GM10266 (cell line): ENCODE data around the gene KCNH1.

Experiments
- DNase-seq: peaks from one replicate; pipeline ENCODE4 v3.0.0; 2012; ENCODE audit errors: extremely low spot score
- TF ChIP-seq, protein P1 (sequence below): IDR thresholded peaks from 2 replicates; pipeline ENCODE4 v1.5.1; 2012; ENCODE audit warnings: mild to moderate bottlenecking, low read depth; ENCODE audit not compliant: control insufficient read depth, insufficient read depth; ENCODE audit errors: missing control alignments

Gene KCNH1

DNA sequence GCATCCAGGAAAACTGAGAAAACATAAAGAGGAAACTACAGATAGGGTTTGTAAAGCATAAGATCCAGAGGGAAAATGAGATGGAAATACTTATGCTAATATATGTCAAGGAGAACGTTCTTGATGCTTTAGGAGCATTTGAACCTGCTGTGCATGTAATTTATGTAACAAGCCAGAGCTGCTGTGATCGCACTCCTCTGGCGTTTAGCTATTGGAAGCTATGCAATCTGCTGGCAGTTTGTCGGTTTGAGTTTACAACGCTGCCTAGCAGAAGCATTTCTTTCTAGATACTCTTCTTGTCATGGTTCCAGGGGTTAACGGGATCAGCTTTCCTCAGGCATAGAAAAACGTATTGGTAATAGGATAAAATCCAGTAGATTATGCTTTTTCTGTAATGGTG is 182.7 kb downstream of the KCNH1 start:
- TF ChIP-seq, protein P1, sequence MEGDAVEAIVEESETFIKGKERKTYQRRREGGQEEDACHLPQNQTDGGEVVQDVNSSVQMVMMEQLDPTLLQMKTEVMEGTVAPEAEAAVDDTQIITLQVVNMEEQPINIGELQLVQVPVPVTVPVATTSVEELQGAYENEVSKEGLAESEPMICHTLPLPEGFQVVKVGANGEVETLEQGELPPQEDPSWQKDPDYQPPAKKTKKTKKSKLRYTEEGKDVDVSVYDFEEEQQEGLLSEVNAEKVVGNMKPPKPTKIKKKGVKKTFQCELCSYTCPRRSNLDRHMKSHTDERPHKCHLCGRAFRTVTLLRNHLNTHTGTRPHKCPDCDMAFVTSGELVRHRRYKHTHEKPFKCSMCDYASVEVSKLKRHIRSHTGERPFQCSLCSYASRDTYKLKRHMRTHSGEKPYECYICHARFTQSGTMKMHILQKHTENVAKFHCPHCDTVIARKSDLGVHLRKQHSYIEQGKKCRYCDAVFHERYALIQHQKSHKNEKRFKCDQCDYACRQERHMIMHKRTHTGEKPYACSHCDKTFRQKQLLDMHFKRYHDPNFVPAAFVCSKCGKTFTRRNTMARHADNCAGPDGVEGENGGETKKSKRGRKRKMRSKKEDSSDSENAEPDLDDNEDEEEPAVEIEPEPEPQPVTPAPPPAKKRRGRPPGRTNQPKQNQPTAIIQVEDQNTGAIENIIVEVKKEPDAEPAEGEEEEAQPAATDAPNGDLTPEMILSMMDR: no peak
- DNase-seq: no peak

DNA sequence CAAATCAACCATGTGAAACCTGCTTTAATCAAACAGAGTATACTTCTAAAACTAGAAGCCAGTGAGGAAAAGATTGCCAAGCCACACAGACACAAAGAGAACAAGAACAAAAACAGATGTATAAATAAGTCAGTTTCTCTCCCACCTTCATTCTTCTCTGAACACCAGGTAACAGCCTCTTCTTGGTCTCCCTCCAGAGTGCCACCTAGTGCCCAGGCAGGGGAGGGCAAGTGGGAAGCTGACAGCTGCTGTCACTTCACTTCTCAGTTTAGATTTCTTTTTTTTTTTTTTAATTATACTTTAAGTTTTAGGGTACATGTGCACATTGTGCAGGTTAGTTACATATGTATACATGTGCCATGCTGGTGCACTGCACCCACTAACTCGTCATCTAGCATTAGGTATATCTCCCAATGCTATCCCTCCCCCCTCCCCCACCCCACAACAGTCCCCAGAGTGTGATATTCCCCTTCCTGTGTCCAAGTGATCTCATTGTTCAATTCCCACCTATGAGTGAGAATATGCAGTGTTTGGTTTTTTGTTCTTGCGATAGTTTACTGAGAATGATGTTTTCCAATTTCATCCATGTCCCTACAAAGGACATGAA is 183.9 kb downstream of the KCNH1 start:
- TF ChIP-seq, protein P1: peak; percentile 73
- peak; percentile 40 for DNase-seq

DNA sequence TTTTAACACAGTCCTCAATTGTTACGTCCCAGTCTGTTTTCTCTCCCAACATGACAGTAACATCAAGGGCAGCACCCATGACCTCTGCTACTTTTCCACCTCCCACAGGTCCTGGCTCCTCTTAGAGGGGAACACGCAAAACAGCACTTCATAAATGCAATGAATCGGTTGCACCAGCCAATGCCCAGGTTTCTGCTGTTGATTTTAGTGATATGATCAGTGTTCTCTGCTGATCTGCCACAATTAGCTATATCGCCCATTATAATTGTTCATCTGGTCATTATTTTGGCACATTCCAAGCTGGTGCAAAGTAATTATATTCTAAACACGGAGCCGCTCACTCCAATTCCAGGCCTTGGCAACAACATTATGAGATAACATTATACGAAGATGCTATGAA is 184.5 kb downstream of the KCNH1 start:
- TF ChIP-seq, protein P1: no peak

DNA sequence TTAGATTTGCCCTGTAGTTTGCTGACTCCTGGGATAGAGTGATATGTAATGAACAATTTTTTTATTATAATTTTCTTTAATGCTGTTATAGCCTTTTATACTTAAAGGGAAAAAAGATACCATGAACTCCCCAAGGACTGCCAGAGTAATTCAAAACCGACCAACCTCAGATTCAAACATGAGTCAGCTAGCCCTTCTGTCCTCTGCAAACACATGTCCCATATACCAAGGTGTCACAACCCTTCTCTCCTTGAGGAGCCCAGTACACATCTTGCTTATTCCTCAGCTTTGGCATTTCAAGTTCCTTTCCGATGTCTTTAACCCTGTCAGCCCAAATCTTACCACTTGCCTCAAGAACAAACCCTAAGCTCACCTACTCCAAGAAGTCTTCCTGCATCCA is 184.9 kb downstream of the KCNH1 start:
- TF ChIP-seq, protein P1: no peak
- DNase-seq: no peak

More for the DNA sequence above, 184.5 kb downstream of the KCNH1 start:
- DNase-seq: no peak

DNA sequence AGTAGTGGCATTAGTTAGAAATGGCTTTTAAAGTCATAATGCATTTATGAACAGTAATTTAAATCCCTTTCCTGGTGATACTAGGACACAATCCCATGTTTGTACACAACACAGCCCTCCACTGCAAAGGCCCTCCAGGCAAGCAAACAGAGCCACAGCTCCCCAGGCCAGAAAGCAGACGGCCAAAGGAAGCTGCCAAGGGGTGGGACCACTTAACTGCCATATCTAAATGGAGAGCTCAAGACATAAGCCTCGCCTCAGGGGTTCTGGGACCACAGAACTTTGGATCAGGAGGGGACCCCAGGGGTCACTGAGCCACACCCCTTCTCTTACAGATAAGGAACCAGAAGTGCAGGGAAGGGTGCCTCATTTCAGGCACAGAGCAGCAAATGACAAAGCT is 189.7 kb downstream of the KCNH1 start:
- no peak for DNase-seq
- TF ChIP-seq, protein P1: no peak

DNA sequence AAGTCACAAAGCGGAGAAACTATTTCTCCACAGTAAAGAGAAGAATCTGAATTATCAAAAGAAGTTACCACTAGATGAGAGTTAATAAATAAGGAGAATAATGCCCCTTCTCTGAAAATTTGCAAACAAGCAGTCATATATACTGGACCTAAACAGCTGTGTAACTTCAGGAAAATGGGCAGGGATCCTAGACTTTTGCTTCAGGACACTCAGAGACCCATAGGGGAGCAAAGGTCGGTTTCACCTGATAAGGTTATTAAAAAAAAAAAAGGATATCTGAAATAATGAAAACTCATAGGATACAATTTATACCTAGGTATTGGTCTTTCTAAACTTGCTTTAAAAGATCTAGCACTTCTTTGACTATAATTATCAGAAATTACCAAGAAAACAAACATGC is 191.4 kb downstream of the KCNH1 start:
- TF ChIP-seq, protein P1: no peak
- no peak for DNase-seq

DNA sequence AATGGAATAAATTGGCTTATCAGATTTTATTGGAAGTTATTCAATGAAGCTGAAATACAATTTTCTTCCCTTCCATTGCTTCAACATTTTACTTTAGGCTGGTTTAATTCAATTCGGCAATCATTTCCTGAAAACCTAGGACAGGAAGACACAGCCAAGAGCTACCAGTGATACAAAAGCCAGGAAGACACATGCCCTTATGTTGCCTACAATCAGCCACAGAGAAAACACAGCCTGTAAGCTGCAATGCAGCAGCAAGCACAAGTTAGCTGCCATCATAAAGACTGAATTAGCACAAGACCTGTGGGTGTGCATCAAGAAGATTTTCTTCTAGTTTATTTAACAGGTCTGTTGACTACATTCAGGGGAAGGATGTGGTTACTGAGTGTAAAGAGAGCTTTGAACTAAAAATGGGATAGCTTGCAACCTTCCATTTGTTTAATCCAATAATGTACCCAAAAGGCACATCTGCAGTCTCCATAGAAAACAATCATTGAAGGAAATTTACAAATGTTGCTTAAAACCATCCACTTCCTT is 193.8 kb downstream of the KCNH1 start:
- TF ChIP-seq, protein P1: no peak
- DNase-seq: no peak
